Liver (tissue), 9 donors: ENCODE results near the gene GPR149. TPM values are rescaled to one million over a fixed set of nuclear protein-coding genes. Genes with fewer than 3 reads are reported as not detected.

Source experiments
- DNase-seq: peaks from one replicate; pipeline ENCODE4 v3.0.0-alpha.2; 2017; ENCODE audit warnings: low spot score
- H3K27ac ChIP-seq, 2 donors: one replicate each; pipeline ENCODE4 v1.7.0; 2013; ENCODE audit warnings: inconsistent platforms in 2 of 2, low read length in 2 of 2, control low read depth in 1 of 2, low read depth in 1 of 2, mild to moderate bottlenecking in 1 of 2
- H3K27me3 ChIP-seq, 4 donors: one replicate each; pipeline versions ENCODE4 v1.6.1 to v1.7.0; 2013; ENCODE audit warnings: low read length in 3 of 4, inconsistent platforms in 1 of 4, mild to moderate bottlenecking in 1 of 4, moderate library complexity in 1 of 4; ENCODE audit not compliant: control insufficient read depth in 4 of 4, insufficient read depth in 4 of 4
- H3K36me3 ChIP-seq, 4 donors: one replicate each; pipeline versions ENCODE4 v1.6.1 to v1.7.0; 2013; ENCODE audit warnings: low read length in 3 of 4, mild to moderate bottlenecking in 3 of 4, low read depth in 1 of 4, moderate library complexity in 1 of 4; ENCODE audit not compliant: control insufficient read depth in 4 of 4, insufficient read depth in 3 of 4
- H3K4me1 ChIP-seq, 4 donors: one replicate each; pipeline versions ENCODE4 v1.6.1 to v1.7.0; 2013; ENCODE audit warnings: low read length in 3 of 4, mild to moderate bottlenecking in 3 of 4, moderate library complexity in 1 of 4; ENCODE audit not compliant: control insufficient read depth in 4 of 4, insufficient read depth in 4 of 4
- H3K4me3 ChIP-seq, 3 donors: one replicate each; pipeline versions ENCODE4 v1.6.1 to v1.7.0; 2013; ENCODE audit warnings: low read length in 3 of 3, control low read depth in 1 of 3, low read depth in 1 of 3, mild to moderate bottlenecking in 1 of 3
- H3K9ac ChIP-seq, 2 donors: one replicate each; pipeline ENCODE4 v1.7.0; 2013; ENCODE audit warnings: low read length in 2 of 2, mild to moderate bottlenecking in 2 of 2, moderate library complexity in 2 of 2, control low read depth in 1 of 2, low read depth in 1 of 2
- H3K9me3 ChIP-seq, 4 donors: one replicate each; pipeline versions ENCODE4 v1.6.1 to v1.7.0; 2013; ENCODE audit warnings: low read length in 3 of 4; ENCODE audit not compliant: control insufficient read depth in 4 of 4
- GABPA ChIP-seq, 2 donors: IDR thresholded peaks in 1 of 2; conservative IDR thresholded peaks in 1 of 2; 2 replicates each; pipeline ENCODE4 v1.6.1; 2016; ENCODE audit warnings: antibody characterized with exemption in 2 of 2, mild to moderate bottlenecking in 1 of 2, moderate library complexity in 1 of 2
- HNF4A ChIP-seq, 2 donors: conservative IDR thresholded peaks; 2 replicates each; pipeline ENCODE4 v1.6.1; 2016; ENCODE audit warnings: antibody characterized with exemption in 2 of 2, mild to moderate bottlenecking in 2 of 2
- HNF4G ChIP-seq: IDR thresholded peaks from 2 replicates; pipeline ENCODE4 v1.6.1; 2016; ENCODE audit warnings: antibody characterized with exemption
- NR2F2 ChIP-seq: IDR thresholded peaks from 2 replicates; pipeline ENCODE4 v1.6.1; 2016; ENCODE audit warnings: antibody characterized with exemption
- SP1 ChIP-seq: IDR thresholded peaks from 2 replicates; pipeline ENCODE4 v1.6.1; 2018; ENCODE audit warnings: antibody characterized with exemption, mild to moderate bottlenecking
- TAF1 ChIP-seq: conservative IDR thresholded peaks from 2 replicates; pipeline ENCODE4 v1.6.1; 2016; ENCODE audit warnings: antibody characterized with exemption, mild to moderate bottlenecking
- YY1 ChIP-seq: IDR thresholded peaks from 2 replicates; pipeline ENCODE4 v1.6.1; 2016; ENCODE audit warnings: antibody characterized with exemption, mild to moderate bottlenecking
- WGBS: extraction: QIAGEN DNeasy Blood & Tissue Kit; methylation state at CpG from one replicate; pipeline ENCODE4 v1.1.7; 2013; 5-methylcytosine and 5-hydroxymethylcytosine counted together
- polyA plus RNA-seq, 2 donors: library from polyadenylated mRNA; stranded (reverse) in 1 of 2; unstranded in 1 of 2; fragments of 200-250 nt in 1 of 2; fragments of >200 nt in 1 of 2; fragmentation: Nextera tagmentation in 1 of 2; extraction: Ambion mirVana in 1 of 2; gene quantifications; one replicate each; pipeline versions ENCODE4 v1.2.1 to v1.2.3, GENCODE V29; 2013 to 2015
- total RNA-seq, 2 donors: library from RNA; depleted of rRNA; stranded (reverse); fragments of >200 nt; gene quantifications; one replicate each; pipeline ENCODE4 v1.2.3, GENCODE V29; 2014
- TF ChIP-seq, protein P1 (sequence below): IDR thresholded peaks from 2 replicates; pipeline ENCODE4 v1.6.1; 2016; ENCODE audit warnings: antibody characterized with exemption, mild to moderate bottlenecking
- TF ChIP-seq, protein P2 (sequence below): IDR thresholded peaks from 2 replicates; pipeline ENCODE4 v1.6.1; 2016; ENCODE audit warnings: antibody characterized with exemption
- TF ChIP-seq, protein P3 (sequence below): IDR thresholded peaks from 2 replicates; pipeline ENCODE4 v1.6.1; 2016; ENCODE audit warnings: antibody characterized with exemption
- TF ChIP-seq, protein P4 (sequence below): IDR thresholded peaks from 2 replicates; pipeline ENCODE4 v1.6.1; 2016; ENCODE audit warnings: antibody characterized with exemption
- donor health status: healthy.
- donor health status: healthy.
- donor health status: healthy.
- donor health status: healthy.
- donor health status: healthy.

GPR149 gene
- total and polyA plus RNA-seq, 4 donors = not detected

GRCh38 chr3:154367221-154367620 is 62.8 kb downstream of the GPR149 start:
- Histone ChIP-seq H3K9ac (no peak overlapping the region), H3K27me3 (no peaks in the 10 kb centered on the region), H3K9me3 (peaks cover 2 to 7% (median 6%) of the 10 kb centered on the region in 4 donors), H3K4me1 (no peaks in the 10 kb centered on the region), H3K4me3 (no peak overlapping the region), H3K36me3 (no peaks in the 10 kb centered on the region), H3K27ac (no peak overlapping the region)
- DNase-seq = no peak
- WGBS = 14% methylated on average over 3 of the region's 3 CpGs
- TF ChIP-seq TAF1 = no peak
- TF ChIP-seq, protein P1, sequence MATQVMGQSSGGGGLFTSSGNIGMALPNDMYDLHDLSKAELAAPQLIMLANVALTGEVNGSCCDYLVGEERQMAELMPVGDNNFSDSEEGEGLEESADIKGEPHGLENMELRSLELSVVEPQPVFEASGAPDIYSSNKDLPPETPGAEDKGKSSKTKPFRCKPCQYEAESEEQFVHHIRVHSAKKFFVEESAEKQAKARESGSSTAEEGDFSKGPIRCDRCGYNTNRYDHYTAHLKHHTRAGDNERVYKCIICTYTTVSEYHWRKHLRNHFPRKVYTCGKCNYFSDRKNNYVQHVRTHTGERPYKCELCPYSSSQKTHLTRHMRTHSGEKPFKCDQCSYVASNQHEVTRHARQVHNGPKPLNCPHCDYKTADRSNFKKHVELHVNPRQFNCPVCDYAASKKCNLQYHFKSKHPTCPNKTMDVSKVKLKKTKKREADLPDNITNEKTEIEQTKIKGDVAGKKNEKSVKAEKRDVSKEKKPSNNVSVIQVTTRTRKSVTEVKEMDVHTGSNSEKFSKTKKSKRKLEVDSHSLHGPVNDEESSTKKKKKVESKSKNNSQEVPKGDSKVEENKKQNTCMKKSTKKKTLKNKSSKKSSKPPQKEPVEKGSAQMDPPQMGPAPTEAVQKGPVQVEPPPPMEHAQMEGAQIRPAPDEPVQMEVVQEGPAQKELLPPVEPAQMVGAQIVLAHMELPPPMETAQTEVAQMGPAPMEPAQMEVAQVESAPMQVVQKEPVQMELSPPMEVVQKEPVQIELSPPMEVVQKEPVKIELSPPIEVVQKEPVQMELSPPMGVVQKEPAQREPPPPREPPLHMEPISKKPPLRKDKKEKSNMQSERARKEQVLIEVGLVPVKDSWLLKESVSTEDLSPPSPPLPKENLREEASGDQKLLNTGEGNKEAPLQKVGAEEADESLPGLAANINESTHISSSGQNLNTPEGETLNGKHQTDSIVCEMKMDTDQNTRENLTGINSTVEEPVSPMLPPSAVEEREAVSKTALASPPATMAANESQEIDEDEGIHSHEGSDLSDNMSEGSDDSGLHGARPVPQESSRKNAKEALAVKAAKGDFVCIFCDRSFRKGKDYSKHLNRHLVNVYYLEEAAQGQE = no peak

DNA sequence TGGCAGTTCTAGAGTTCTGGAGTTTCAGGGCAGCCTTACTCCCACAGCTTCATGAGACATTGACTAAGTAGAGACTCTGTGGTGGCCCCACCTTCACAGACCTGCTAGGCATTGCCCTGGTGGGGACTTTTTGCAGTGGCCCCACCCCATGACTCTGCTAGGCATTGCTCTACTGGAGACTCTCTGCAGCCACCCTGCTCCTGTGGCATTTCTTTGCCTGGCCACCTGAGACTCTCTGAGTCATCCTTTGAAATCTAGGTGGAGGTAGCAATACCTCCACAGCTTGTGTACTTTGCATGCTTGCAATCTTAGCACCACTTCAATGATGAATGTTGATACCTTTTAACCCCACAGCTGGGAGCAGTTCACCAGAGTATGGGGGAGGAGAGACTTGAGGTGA is 65.1 kb downstream of the GPR149 start:
- Histone ChIP-seq H3K27me3 (peaks cover 0 to 2% (median 0%) of the 10 kb centered on the region in 4 donors), H3K9ac (no peak overlapping the region), H3K9me3 (peaks cover 2 to 7% (median 6%) of the 10 kb centered on the region in 4 donors), H3K4me1 (no peaks in the 10 kb centered on the region), H3K4me3 (no peak overlapping the region), H3K36me3 (no peaks in the 10 kb centered on the region), H3K27ac (no peak overlapping the region)
- no peak for DNase-seq
- TF ChIP-seq, protein P2, sequence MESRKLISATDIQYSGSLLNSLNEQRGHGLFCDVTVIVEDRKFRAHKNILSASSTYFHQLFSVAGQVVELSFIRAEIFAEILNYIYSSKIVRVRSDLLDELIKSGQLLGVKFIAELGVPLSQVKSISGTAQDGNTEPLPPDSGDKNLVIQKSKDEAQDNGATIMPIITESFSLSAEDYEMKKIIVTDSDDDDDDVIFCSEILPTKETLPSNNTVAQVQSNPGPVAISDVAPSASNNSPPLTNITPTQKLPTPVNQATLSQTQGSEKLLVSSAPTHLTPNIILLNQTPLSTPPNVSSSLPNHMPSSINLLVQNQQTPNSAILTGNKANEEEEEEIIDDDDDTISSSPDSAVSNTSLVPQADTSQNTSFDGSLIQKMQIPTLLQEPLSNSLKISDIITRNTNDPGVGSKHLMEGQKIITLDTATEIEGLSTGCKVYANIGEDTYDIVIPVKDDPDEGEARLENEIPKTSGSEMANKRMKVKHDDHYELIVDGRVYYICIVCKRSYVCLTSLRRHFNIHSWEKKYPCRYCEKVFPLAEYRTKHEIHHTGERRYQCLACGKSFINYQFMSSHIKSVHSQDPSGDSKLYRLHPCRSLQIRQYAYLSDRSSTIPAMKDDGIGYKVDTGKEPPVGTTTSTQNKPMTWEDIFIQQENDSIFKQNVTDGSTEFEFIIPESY = no peak
- no peak for TF ChIP-seq GABPA (IDR thresholded peaks at IDR 0.05 in 1 of 2, conservative IDR thresholded peaks at IDR 0.05 in 1 of 2)
- no peak for TF ChIP-seq HNF4A (conservative IDR thresholded peaks at IDR 0.05)
- TF ChIP-seq, protein P3, sequence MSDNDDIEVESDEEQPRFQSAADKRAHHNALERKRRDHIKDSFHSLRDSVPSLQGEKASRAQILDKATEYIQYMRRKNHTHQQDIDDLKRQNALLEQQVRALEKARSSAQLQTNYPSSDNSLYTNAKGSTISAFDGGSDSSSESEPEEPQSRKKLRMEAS = no peak
- TF ChIP-seq SP1 = no peak
- no peak for TF ChIP-seq NR2F2
- TF ChIP-seq, protein P4, sequence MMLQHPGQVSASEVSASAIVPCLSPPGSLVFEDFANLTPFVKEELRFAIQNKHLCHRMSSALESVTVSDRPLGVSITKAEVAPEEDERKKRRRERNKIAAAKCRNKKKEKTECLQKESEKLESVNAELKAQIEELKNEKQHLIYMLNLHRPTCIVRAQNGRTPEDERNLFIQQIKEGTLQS = no peak
- TF ChIP-seq, protein P1 = no peak
- no peak for TF ChIP-seq YY1
- TF ChIP-seq HNF4G = no peak
